Erythroblast (primary cell): Measurements from ENCODE around the gene RIOK2.
"Not testable (repeated sequence)": the region's sequence is repeated elsewhere in the genome, so short reads cannot be mapped to it uniquely, and the experiment has no call there.

Experiments
- DNase-seq, 2 experiments: peaks; one replicate each; lab custom pipeline; 2025; lab: John Stamatoyannopoulos, UW
- GATA1 ChIP-seq: IDR thresholded peaks from 2 replicates; pipeline ENCODE4 v1.6.1; 2011; ENCODE audit warnings: low read depth, mild to moderate bottlenecking, control low read depth, low read length, moderate library complexity
- POLR2A ChIP-seq: IDR thresholded peaks from 2 replicates; pipeline ENCODE4 v1.6.1; 2011; ENCODE audit warnings: mild to moderate bottlenecking, low read length

Gene RIOK2

DNA sequence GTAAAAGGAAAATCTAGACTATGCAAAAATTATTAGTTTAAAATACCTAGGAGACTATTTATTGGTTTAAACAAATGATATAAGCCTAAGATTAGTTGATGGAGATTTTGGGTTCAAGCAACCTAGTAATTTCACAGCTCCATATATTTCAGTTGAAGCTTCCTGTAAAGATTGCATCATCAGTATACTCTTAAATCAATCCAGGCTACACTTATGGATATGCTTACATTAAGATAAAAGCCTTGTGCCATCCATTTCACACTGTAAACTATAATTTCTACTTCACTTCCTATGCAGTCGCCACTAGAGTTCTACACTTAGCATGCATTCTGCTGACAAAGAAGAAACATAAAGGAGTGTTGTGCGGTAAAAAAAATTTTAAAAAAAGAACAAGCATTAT is 33.3 kb downstream of the RIOK2 start:
- DNase-seq = no peak
- TF ChIP-seq POLR2A (no peak), GATA1 (no peak)

DNA sequence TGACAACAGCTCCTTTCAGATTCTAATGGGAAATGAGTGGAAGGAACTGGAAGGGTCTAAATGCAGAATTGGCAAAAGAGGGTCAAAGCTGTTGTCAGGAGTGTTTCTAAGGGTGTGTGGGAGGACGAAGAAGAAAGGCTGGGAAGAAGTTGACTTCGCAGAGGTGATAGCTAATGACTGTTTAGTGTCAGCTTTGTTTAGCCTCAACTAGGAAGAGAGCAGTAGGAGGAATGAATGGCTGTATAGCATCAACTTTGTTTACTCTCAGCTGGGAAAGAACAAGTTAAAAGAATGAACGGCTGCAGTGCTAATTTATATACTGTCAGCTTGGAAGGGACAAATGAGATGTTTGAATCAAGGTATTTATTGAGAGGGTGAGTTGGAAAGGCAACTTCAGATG is 34.8 kb downstream of the RIOK2 start:
- TF ChIP-seq GATA1 (no peak), POLR2A (no peak)

DNA sequence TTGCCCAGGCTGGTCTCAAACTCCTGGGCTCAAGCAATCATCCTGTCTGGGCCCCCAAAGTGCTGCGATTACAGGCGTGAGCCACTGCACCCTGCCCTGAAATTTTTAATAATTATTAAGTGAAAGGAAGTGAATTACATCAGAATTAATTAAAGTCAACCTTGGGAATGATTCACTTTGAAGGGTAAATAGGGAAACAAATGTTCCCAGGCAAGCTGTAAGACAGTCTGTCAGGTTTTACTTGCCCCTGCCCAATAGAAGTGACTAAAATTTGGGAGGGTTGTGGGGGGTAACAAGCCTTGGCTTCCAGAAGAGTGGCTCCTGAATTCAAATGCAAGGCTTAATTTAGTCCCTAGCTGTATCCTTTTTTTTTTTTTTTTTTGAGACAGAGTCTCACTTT is 39.3 kb downstream of the RIOK2 start:
- no peak for DNase-seq
- TF ChIP-seq POLR2A (no peak), GATA1 (no peak)

More for the DNA sequence above, 34.8 kb downstream of the RIOK2 start:
- no peak for DNase-seq

DNA sequence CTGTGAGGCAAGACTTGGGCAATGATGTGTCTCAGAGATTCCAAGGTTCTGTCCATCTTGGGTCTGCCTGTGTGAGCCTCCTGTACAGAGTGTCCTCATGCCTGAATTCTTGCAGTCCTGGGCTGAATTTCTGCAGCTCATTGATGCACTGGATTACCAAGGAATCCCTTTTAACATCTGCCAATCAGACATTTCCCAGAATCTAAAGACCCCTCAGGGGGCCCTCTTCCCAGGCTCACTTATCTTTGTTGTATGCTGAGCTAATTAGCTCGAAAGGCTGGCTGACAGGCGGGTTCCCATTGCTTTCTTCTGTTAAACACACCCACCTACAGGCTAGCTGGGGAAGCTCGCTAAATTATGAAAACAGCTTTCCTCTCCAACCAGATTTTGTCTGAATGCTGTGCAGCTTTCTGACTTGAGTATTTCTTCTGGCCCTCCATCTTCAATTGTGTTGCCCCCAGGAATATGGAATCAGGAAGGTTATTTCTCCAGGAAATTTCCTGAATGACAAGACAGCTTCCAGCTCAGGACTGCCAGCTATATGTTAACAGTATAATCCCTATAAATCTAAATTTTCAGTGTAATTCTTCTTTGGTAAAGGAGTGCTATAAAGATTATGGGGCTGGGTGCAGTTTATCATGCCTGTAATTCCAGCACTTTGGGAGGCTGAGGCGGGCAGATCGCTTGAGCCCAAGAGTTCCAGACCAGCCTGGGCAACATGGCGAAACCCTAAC is 40.4 kb downstream of the RIOK2 start, which contains the start of gene LIX1:
Gene LIX1 (minus strand): TSS at position 91 of the 734 bp plus-strand sequence. CDS start 35 bp downstream, at position 56.
- TF ChIP-seq GATA1 (no peak), POLR2A (no peak)
- DNase-seq = peak; percentile 15 to 35

DNA sequence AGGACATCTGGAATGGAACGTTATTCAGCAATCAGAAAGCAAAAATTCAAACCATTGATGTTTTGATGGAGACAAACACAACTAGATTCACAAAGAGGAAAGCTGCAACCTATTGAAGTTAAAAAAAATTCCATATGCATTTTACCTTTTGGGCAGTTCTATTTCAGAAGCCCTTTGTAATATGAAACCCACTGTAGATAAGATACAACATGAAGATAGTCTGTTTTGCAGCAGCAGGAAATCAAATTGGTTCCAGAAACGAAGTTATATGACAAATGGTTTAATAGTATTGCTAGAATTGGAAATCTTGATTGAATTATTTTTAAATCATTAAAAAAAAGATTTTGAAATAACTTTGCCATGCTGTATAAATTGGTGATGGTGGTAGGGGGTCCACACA is 41.5 kb downstream of the RIOK2 start:
- TF ChIP-seq POLR2A (no peak), GATA1 (no peak)
- DNase-seq = no peak

DNA sequence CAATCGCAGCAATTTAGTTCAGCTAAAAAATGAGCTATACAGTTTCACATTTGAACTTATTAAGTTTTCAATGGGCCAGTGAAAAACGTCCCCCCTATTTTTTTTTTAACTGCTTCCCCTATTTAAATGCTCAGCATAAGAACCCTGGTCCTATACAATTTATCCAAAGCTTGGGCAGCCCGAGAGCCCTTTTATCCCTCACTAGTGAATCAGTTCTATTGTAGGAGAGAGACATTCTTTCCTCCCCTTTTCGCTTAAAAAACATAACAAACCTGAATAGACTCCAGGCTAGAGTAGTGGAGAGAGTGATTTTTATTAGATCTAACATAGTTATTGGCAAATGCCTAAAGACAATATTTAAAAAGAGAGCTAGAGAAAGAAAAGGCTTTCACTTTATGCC is 42.0 kb downstream of the RIOK2 start:
- DNase-seq = no peak
- TF ChIP-seq POLR2A = no peak
- TF ChIP-seq GATA1 = no peak

DNA sequence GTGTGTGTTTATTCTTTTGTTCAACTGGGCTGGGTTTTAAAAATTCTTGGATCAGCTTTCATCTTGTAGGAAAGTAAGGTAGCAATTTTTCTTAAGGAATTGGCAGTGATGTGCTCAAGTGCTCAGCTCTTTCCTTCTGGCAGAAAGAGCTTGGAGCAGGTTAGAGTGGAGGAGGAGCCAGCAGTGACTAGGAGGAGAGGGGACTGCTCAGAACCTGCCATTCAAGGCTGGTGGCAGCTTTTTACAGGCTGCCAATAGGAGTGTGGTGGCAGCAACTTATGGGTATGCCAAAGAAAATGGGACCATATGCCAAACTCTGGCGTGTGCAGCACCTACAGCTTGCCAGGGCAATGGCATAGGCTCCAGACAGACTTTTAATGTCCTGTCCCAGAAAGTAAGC is 42.8 kb downstream of the RIOK2 start:
- DNase-seq = not testable (repeated sequence)

DNA sequence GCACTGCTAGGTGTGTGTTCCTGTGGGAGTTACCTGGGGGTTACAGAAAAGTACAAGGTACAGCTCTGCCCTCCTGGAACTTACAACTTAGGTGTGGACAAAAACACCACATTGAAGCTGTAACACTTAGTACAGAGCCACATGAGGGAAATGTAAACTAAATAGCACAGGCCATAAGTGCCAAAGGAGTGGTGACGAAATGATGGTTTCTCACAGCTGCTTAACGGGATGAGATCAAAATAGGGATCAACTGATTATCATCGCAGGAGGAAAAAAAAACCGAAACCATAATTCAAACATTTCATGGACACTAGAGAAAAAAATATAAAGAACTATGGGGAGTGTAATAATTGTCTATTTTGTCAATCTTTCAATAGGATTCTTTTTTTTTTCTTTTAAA is 46.6 kb downstream of the RIOK2 start:
- TF ChIP-seq POLR2A = no peak
- no peak for TF ChIP-seq GATA1
- no peak for DNase-seq

DNA sequence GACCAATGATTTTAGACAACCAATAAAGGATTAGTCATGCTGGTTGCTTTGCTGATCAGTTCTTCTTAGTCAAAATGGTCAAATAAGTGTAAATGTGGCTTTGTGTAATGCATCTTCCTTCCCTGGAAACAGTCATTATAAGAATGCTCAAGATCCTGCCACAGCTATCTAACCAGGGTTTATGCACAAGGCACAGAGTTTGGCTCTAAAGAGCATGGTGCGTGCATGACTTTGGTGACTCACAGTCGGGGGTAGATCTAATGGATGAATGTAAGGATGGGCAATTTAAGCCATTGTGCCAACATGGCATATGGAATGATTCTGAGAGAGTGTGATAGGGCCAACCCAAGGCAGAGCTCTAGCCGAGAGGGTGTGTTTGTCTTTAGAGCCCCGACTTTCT is 47.2 kb downstream of the RIOK2 start:
- TF ChIP-seq POLR2A (no peak), GATA1 (no peak)
- no peak for DNase-seq

DNA sequence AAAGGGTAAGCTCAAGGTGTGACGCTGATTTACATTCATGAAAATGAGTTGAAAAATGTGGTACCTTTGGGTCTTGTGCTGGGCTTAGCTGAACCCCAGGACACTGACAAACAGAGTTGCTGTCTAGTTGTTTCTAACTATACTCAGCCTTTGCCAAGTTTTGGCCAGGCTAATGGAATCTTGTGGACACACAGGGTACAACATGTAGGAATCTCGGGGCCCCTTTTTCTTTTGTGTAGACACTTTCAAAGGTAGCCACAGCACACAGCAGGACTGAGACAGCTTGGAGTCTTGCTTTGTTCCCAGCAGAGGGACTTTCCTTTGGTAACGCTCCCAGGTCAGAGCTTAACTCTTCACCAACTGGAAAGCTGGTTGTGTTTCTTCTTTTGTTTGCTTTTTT is 48.4 kb downstream of the RIOK2 start:
- TF ChIP-seq POLR2A (no peak), GATA1 (no peak)
- no peak for DNase-seq

DNA sequence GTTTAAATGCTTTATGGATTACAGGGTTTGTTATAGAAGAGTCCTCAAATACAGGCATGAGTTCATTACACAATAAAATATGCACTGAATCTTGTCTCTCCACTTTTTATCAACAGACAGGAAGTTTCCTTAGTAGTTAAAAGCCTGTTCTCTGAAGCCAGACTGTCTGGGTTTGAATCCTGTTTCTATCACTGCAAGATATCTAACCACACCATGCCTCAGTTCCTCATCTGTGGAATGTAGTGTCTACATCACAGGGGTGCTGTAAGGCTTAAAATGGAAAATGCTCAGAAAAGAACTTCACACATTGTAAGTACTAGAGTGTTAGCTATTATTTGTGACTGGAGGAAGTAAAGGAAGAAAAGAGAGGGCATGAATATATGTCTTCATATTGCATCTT is 49.9 kb downstream of the RIOK2 start:
- TF ChIP-seq GATA1 = no peak
- no peak for TF ChIP-seq POLR2A
- DNase-seq = no peak

DNA sequence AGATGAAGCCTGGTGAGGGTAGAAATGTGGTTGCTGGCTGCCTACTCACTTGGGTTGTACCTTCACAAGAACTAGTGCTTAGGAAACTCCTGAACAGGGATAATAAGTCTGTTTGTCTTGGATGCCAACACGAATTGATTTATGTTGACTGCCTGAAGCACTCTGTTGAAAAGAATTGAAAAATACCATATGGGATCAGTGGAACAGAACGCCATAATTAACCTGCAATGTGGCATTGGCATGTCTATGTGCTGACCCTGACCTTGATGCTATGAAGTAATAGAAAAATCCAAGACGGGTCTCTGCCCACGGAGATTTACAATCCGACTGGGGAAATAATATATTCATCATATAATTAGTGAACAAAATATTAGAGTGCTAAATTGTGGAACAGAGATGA is 51.1 kb downstream of the RIOK2 start:
- DNase-seq = no peak
- TF ChIP-seq POLR2A (no peak), GATA1 (no peak)

DNA sequence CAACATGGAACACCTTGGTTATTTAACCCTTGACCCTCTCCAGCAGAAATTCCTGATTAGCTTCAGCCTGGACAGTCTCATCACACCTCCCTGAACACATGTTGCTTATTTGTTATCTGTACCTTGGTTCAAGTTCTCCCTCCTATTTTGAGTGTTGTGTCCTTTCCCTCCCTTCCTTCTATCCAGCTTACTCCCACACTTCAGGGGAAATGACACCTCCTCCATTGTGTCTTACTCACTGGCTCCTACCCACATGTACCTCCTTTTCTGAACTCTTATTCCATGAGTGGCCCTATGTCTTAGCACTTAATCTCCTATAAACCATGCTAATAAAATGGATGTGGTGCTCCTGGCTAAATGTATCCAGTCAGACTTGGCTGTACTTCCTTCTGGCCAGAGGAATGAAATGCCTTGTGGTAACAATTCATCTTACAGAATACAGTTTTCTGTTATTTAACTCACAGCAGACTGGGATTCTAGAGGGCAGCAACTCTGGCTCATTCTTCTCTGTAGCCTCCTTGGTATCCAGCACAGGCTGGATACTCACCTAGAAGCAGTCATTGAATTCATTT is 51.8 kb downstream of the RIOK2 start:
- TF ChIP-seq POLR2A = no peak
- no peak for TF ChIP-seq GATA1
- DNase-seq = no peak

DNA sequence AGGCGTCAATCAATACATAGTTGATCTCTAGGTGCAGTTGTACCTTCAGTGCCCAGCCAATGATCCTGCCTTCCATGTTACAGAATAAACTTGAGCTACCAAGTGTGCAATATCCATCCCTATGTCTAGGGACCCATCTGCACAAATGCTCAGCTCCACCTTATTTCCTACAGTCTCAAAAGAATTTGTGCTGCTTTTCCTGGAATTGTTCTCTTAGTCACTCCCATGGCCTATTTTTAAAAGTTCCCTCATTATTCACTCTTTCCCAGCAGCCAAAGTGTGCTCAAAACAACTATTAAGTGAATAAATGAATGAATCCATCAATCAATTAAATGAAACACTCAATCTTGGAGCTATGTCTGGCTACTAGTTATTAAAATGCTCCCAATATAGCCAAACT is 55.3 kb downstream of the RIOK2 start:
- TF ChIP-seq GATA1 = no peak
- no peak for DNase-seq

DNA sequence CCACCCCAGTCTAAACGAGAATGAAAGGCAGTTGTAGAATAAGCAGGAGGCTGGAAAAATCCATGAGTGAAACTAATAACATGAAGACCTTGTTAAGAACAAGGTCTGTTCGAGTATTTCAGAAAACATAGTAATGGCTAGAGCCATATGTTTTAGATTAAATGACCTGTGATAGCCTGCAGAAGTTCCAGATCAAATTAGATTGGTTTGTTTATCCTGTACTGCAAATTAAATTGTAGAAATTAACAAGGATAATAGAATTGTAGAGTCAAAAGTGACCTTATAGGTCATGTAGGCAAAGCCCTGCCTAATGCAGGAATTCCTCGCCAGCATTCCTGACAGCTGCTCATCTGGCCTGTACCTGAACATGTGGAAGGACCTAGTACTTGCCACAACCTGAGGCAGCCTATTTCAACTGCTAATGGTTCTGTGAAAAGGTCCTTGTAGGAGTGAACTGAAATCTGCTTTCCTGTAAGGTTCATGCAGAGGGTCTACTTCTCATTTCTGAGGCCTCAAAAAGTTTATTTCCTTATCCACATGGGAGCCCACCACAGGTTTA is 57.8 kb downstream of the RIOK2 start:
- no peak for DNase-seq
- TF ChIP-seq GATA1 (no peak), POLR2A (no peak)

DNA sequence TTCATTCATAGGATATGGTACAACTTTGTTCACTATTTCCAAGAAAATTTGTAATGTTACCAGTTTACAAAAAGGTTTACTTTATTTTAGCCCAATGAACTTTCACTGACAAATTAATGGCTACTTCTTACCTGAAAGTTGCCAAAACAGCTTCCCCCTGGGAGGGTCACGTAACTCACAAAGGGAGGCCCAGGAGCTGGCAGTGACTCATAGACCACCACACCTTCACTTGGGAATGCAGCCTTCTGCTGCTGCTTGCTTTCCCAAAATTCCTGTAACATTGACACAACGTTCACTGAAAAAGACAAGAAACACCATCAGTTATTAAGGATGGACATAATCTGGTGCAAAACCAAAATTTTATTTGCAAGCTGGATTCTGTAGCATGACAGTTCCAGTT is 58.7 kb downstream of the RIOK2 start:
- TF ChIP-seq GATA1 (no peak), POLR2A (no peak)

More for the DNA sequence above, 58.7 kb downstream of the RIOK2 start:
- no peak for DNase-seq
